Activated CD8-positive, alpha-beta memory T cell treated with anti-CD3 and anti-CD28 coated beads for 1 hour (primary cell): ENCODE results near the gene FHIT.

Experiments
- DNase-seq, 2 donors: peaks; one replicate each; pipeline ENCODE4 v3.0.0-alpha.2; 2020; ENCODE audit warnings: low read depth in 1 of 2; ENCODE audit errors: extremely low read depth in 1 of 2

Gene FHIT

GRCh38 chr3:60388731-60389130 lies 862.5 kb downstream of the FHIT start:
- DNase-seq = no peak

- no peak for DNase-seq
Observed at GRCh38 chr3:60386306-60386705, 864.9 kb downstream of the FHIT start.

- DNase-seq = no peak
Observed at GRCh38 chr3:60384341-60384740, 866.9 kb downstream of the FHIT start.

GRCh38 chr3:60383345-60383744 lies 867.9 kb downstream of the FHIT start:
- DNase-seq = no peak

GRCh38 chr3:60366486-60366885 lies 884.8 kb downstream of the FHIT start:
- no peak for DNase-seq

GRCh38 chr3:60365360-60365759 lies 885.9 kb downstream of the FHIT start:
- DNase-seq = no peak

GRCh38 chr3:60364475-60364874 lies 886.8 kb downstream of the FHIT start:
- DNase-seq = no peak

- no peak for DNase-seq
Observed at GRCh38 chr3:60363817-60364216, 887.4 kb downstream of the FHIT start.

- no peak for DNase-seq
Observed at GRCh38 chr3:60355825-60356224, 895.4 kb downstream of the FHIT start.

- DNase-seq = no peak
Observed at GRCh38 chr3:60351481-60351880, 899.8 kb downstream of the FHIT start.

- DNase-seq = no peak
Observed at GRCh38 chr3:60344340-60344739, 906.9 kb downstream of the FHIT start.

GRCh38 chr3:60343831-60344230 lies 907.4 kb downstream of the FHIT start:
- DNase-seq = no peak

- DNase-seq = no peak
Observed at GRCh38 chr3:60339304-60339703, 911.9 kb downstream of the FHIT start.

- DNase-seq = no peak
Observed at GRCh38 chr3:60337421-60337820, 913.8 kb downstream of the FHIT start.

- no peak for DNase-seq
Observed at GRCh38 chr3:60336061-60336460, 915.2 kb downstream of the FHIT start.

GRCh38 chr3:60333710-60334109 lies 917.5 kb downstream of the FHIT start:
- DNase-seq = no peak

GRCh38 chr3:60330107-60330506 lies 921.1 kb downstream of the FHIT start:
- no peak for DNase-seq

GRCh38 chr3:60325610-60326170 lies 925.6 kb downstream of the FHIT start:
- no peak for DNase-seq

GRCh38 chr3:60323651-60324050 lies 927.6 kb downstream of the FHIT start:
- DNase-seq = no peak

- no peak for DNase-seq
Observed at GRCh38 chr3:60323180-60323579, 928.1 kb downstream of the FHIT start.

GRCh38 chr3:60322298-60322856 lies 928.9 kb downstream of the FHIT start:
- no peak for DNase-seq

GRCh38 chr3:60319179-60319858 lies 931.9 kb downstream of the FHIT start:
- DNase-seq = no peak
